IMR-90 (cell line): ENCODE results near the gene PPM1F. TPM values are rescaled to one million over a fixed set of nuclear protein-coding genes. Genes with fewer than 3 reads are reported as not detected.
"Not testable (repeated sequence)": the region's sequence is repeated elsewhere in the genome, so short reads cannot be mapped to it uniquely, and the experiment has no call there.

Experiments used
- ATAC-seq: fragments of 200-7000 bp; cut with Tn5 transposase; 2 replicates; pipeline ENCODE4 v1.9.1; 2020; ENCODE audit warnings: low read depth, mild to moderate bottlenecking, moderate library complexity
- BruUV-seq: library from RNA; stranded (reverse); fragments of 400-500 nt; replicated peaks from 2 replicates; lab custom pipeline; 2021; lab: Mats Ljungman, UMichigan
- CTCF ChIA-PET: fragments of 300-600 bp; formaldehyde crosslinking; extraction: SDS; loops from one replicate; lab custom pipeline; 2021; ENCODE audit warnings: antibody characterized with exemption; lab: Yijun Ruan, JAX
- POLR2A ChIA-PET: fragments of 300-600 bp; sonication (Branson Sonifier 250); formaldehyde crosslinking; loops from one replicate; lab custom pipeline; 2022; ENCODE audit warnings: antibody characterized with exemption; ENCODE audit not compliant: unreplicated experiment; lab: Charles Lee
- DNase-seq: peaks from one replicate; pipeline ENCODE4 v3.0.0; 2013
- H2AFZ ChIP-seq: replicated peaks from 2 replicates; pipeline ENCODE3; 2013; ENCODE audit warnings: low read length, mild to moderate bottlenecking; ENCODE audit not compliant: poor library complexity
- H2AK5ac ChIP-seq: 2 replicates; pipeline ENCODE4 v1.6.1; 2013; ENCODE audit warnings: low read depth, low read length, inconsistent platforms
- H2AK9ac ChIP-seq: replicated peaks from 2 replicates; pipeline ENCODE3; 2013; ENCODE audit warnings: mild to moderate bottlenecking, low read depth, low read length, moderate library complexity; ENCODE audit not compliant: poor library complexity
- H2BK120ac ChIP-seq: 2 replicates; pipeline ENCODE4 v1.6.1; 2013; ENCODE audit warnings: low read depth, low read length, inconsistent platforms
- H2BK15ac ChIP-seq: 3 replicates; pipeline ENCODE4 v1.6.1; 2013; ENCODE audit warnings: low read depth, low read length, inconsistent platforms
- H2BK20ac ChIP-seq: 2 replicates; pipeline ENCODE4 v1.6.1; 2013; ENCODE audit warnings: low read depth, mild to moderate bottlenecking, inconsistent platforms, low read length, moderate library complexity
- H2BK5ac ChIP-seq: 2 replicates; pipeline ENCODE4 v1.6.1; 2013; ENCODE audit warnings: mild to moderate bottlenecking, low read depth, low read length, inconsistent platforms; ENCODE audit not compliant: poor library complexity, severe bottlenecking
- H3K14ac ChIP-seq: replicated peaks from 2 replicates; pipeline ENCODE4 v1.6.1; 2013; ENCODE audit warnings: low read depth, low read length, inconsistent platforms
- H3K18ac ChIP-seq: 2 replicates; pipeline ENCODE4 v1.6.1; 2013; ENCODE audit warnings: low read depth, low read length, control low read depth
- H3K23ac ChIP-seq: 2 replicates; pipeline ENCODE4 v1.6.1; 2013; ENCODE audit warnings: low read depth, low read length, inconsistent platforms
- H3K27ac ChIP-seq: 2 replicates; pipeline ENCODE4 v1.5.1; 2013; ENCODE audit warnings: mild to moderate bottlenecking, control low read depth, low read length; ENCODE audit not compliant: insufficient read depth
- H3K27me3 ChIP-seq: 2 replicates; pipeline ENCODE4 v1.6.1; 2013; ENCODE audit warnings: low read length; ENCODE audit not compliant: control insufficient read depth, insufficient read depth
- H3K36me3 ChIP-seq: 2 replicates; pipeline ENCODE4 v1.6.1; 2013; ENCODE audit warnings: low read length, mixed read lengths; ENCODE audit not compliant: control insufficient read depth, insufficient read depth
- H3K4ac ChIP-seq: 2 replicates; pipeline ENCODE4 v1.6.1; 2013; ENCODE audit warnings: low read depth, low read length, inconsistent platforms
- H3K4me1 ChIP-seq: 2 replicates; pipeline ENCODE4 v1.6.1; 2013; ENCODE audit warnings: low read length, mixed read lengths; ENCODE audit not compliant: control insufficient read depth, insufficient read depth
- H3K4me2 ChIP-seq: 2 replicates; pipeline ENCODE4 v1.6.1; 2013; ENCODE audit warnings: low read depth, mild to moderate bottlenecking, control low read depth, low read length, moderate library complexity
- H3K4me3 ChIP-seq: 2 replicates; pipeline ENCODE4 v1.5.1; 2013; ENCODE audit warnings: low read depth, mild to moderate bottlenecking, control low read depth, low read length, moderate library complexity; ENCODE audit not compliant: insufficient read depth
- H3K56ac ChIP-seq: 2 replicates; pipeline ENCODE4 v1.6.1; 2013; ENCODE audit warnings: low read length, inconsistent platforms; ENCODE audit not compliant: insufficient read depth; ENCODE audit errors: extremely low read depth
- H3K79me1 ChIP-seq, 2 experiments: 2 replicates each; pipeline ENCODE4 v1.6.1; 2013; ENCODE audit warnings: low read length in 2 of 2, inconsistent platforms in 1 of 2, low read depth in 1 of 2
- H3K9ac ChIP-seq: 2 replicates; pipeline ENCODE4 v1.6.1; 2013; ENCODE audit warnings: low read depth, low read length, control low read depth
- H3K9me1 ChIP-seq: 2 replicates; pipeline ENCODE4 v1.6.1; 2013; ENCODE audit warnings: low read length, inconsistent platforms; ENCODE audit not compliant: insufficient read depth
- H3K9me3 ChIP-seq: 2 replicates; pipeline ENCODE4 v1.6.1; 2013; ENCODE audit warnings: low read length; ENCODE audit not compliant: control insufficient read depth, insufficient read depth
- H4K20me1 ChIP-seq: 2 replicates; pipeline ENCODE4 v1.6.1; 2013; ENCODE audit warnings: low read length, inconsistent platforms; ENCODE audit not compliant: insufficient read depth
- H4K5ac ChIP-seq: 2 replicates; pipeline ENCODE4 v1.6.1; 2013; ENCODE audit warnings: mild to moderate bottlenecking, low read depth, low read length, control low read depth
- H4K8ac ChIP-seq, 2 experiments: 2 replicates each; pipeline ENCODE4 v1.6.1; 2013; ENCODE audit warnings: low read depth in 2 of 2, low read length in 2 of 2, control low read depth in 1 of 2, inconsistent platforms in 1 of 2
- H4K91ac ChIP-seq: 2 replicates; pipeline ENCODE4 v1.6.1; 2013; ENCODE audit warnings: low read depth, low read length, inconsistent platforms; ENCODE audit not compliant: insufficient read depth
- WGBS, 2 experiments: methylation state at CpG; one replicate each; pipeline versions ENCODE4 v1.1.5 to v1.1.7; 2013; ENCODE audit warnings: missing lambda C conversion rate in 2 of 2; ENCODE audit not compliant: insufficient read length in 1 of 2; ENCODE audit errors: extremely low coverage in 2 of 2; 5-methylcytosine and 5-hydroxymethylcytosine counted together
- dilution Hi-C: fragments of 300-500 bp; cut with HindIII; formaldehyde crosslinking; loops from one replicate; pipeline ENCODE4 v1.14.3; 2018; ENCODE audit warnings: low sequenced_read_pairs; ENCODE audit not compliant: unreplicated experiment
- in situ Hi-C: fragments of 300-500 bp; cut with MboI; formaldehyde crosslinking; loops from 3 replicates; pipeline ENCODE4 v1.14.3; 2019; ENCODE audit warnings: low sequenced_read_pairs, inconsistent platforms, mixed read lengths
- intact Hi-C: fragments of 100-400 bp; cut with micrococcal nuclease; formaldehyde crosslinking; loops from 2 replicates; pipeline ENCODE4 v1.10.0; 2022
- polyA plus RNA-seq, 3 experiments: library from polyadenylated mRNA; depleted of rRNA; stranded (reverse); fragments of >200 nt; gene quantifications; 2 replicates each; pipeline ENCODE4 v1.2.3, GENCODE V29; 2012; ENCODE audit warnings: low replicate concordance in 1 of 3
- total RNA-seq: library from RNA; depleted of rRNA; stranded (reverse); fragments of >200 nt; gene quantifications from 2 replicates; pipeline ENCODE4 v1.2.3, GENCODE V29; 2012

PPM1F gene
- total and polyA plus RNA-seq, 2 of the 4 experiments (the other 2 are of a cell fraction), result 20.8 to 30.3 TPM

DNA sequence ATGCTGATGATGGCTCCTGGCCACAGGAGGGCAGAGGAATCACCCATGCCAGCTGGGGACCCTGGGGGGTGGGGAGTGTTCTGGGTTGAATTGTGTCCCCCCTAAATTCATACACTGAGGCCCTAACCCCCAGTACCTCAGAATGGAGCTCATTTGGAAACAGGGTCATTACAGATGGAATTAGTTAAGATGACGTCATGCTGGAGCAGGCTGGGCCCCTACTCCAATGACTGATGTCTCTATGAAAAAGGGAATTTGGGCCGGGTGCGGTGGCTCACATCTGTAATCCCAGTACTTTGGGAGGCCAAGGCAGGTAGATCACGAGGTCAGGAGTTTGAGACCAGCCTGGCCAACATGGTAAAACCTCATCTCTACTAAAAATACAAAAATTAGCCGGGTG, 12.7 kb downstream of the PPM1F start:
- H3K27ac ChIP-seq, POLR2A ChIA-PET: not testable (repeated sequence)

More for the DNA sequence above, 12.7 kb downstream of the PPM1F start:
- H4K20me1 ChIP-seq, result peaks cover 10% of the 10 kb centered on the region; the same call in 1 of the 2 replicates
- H4K5ac ChIP-seq, H2BK15ac ChIP-seq, H3K4me3 ChIP-seq, BruUV-seq, H3K4me2 ChIP-seq, H3K4ac ChIP-seq, CTCF ChIA-PET, H3K23ac ChIP-seq, H2BK5ac ChIP-seq, DNase-seq, H3K14ac ChIP-seq, H3K18ac ChIP-seq, dilution Hi-C loops, H2BK20ac ChIP-seq, H3K9me3 ChIP-seq, H4K8ac ChIP-seq, H2AFZ ChIP-seq, H3K9ac ChIP-seq, H4K91ac ChIP-seq, H3K56ac ChIP-seq, H2BK120ac ChIP-seq, H3K27me3 ChIP-seq, ATAC-seq: not testable (repeated sequence)
- peaks cover 22% of the 10 kb centered on the region for H3K36me3 ChIP-seq
- peak overlapping the region; percentile 77; the same call in 1 of the 2 replicates for H2AK5ac ChIP-seq
- intact Hi-C loops (loop anchor here (5.0 kb wide), 2 partner anchors 73 to 273 kb away; partner anchors contain the start of genes MAPK1 and PPIL2), in situ Hi-C loops (loop anchor here (5.0 kb wide), 1 partner anchor 228 kb away; no protein-coding TSS in a partner anchor)
- peak overlapping the region; percentile 86 for H2AK9ac ChIP-seq
- peaks cover 24% of the 10 kb centered on the region for H3K9me1 ChIP-seq
- WGBS, 2 experiments, result no CpG with 5 or more reads among the region's 5 CpGs
- H3K4me1 ChIP-seq, result peaks cover 29% of the 10 kb centered on the region
- H3K79me1 ChIP-seq, result peaks cover 26 to 78% of the 10 kb centered on the region in 2 experiments
